Kidney epithelial cell (primary cell): ENCODE results near the gene RSPH9. TPM values are rescaled to one million over a fixed set of nuclear protein-coding genes. Genes with fewer than 3 reads are reported as not detected.

ENCODE experiments used
- DNase-seq: peaks from one replicate; pipeline ENCODE4 v3.0.0-alpha.2; 2010; ENCODE audit warnings: low read depth
- H3K27me3 ChIP-seq: 2 replicates; pipeline ENCODE4 v1.6.0; 2011; ENCODE audit warnings: low read length; ENCODE audit not compliant: control insufficient read depth, insufficient read depth
- H3K36me3 ChIP-seq: 2 replicates; pipeline ENCODE4 v1.5.1; 2011; ENCODE audit warnings: low read length; ENCODE audit not compliant: control insufficient read depth, insufficient read depth
- H3K4me3 ChIP-seq: 2 replicates; pipeline ENCODE4 v1.5.1; 2011; ENCODE audit warnings: low read depth, mild to moderate bottlenecking, control low read depth, low read length
- CTCF ChIP-seq: IDR thresholded peaks from 2 replicates; pipeline ENCODE4 v1.5.1; 2011; ENCODE audit warnings: mild to moderate bottlenecking, moderate library complexity, low read length, control low read depth, inconsistent platforms; ENCODE audit not compliant: insufficient read depth, poor library complexity, severe bottlenecking
- total RNA-seq: library from RNA; depleted of rRNA; stranded (reverse); fragments of >200 nt; gene quantifications from 2 replicates; pipeline ENCODE4 v1.2.3, GENCODE V29; 2015

Gene RSPH9
- total RNA-seq, 1 donor from 2014 or later: 0.08 TPM

- H3K36me3 ChIP-seq: no peaks in the 10 kb centered on the region
- no peak for TF ChIP-seq CTCF
- peaks cover 7% of the 10 kb centered on the region for H3K27me3 ChIP-seq
- no peak for DNase-seq
- H3K4me3 ChIP-seq: no peak overlapping the region
Observed at GRCh38 chr6:43707269-43707668, 62.4 kb downstream of the RSPH9 start.

GRCh38 chr6:43707767-43708166, 62.9 kb downstream of the RSPH9 start:
- TF ChIP-seq CTCF: no peak
- Histone ChIP-seq H3K36me3 (no peaks in the 10 kb centered on the region), H3K27me3 (peaks cover 7% of the 10 kb centered on the region), H3K4me3 (no peak overlapping the region)
- DNase-seq: no peak

GRCh38 chr6:43708860-43709653, 64.2 kb downstream of the RSPH9 start:
- no peak for TF ChIP-seq CTCF
- peaks cover 7% of the 10 kb centered on the region for H3K27me3 ChIP-seq
- H3K36me3 ChIP-seq: no peaks in the 10 kb centered on the region
- DNase-seq: peak; percentile 21
- H3K4me3 ChIP-seq: no peak overlapping the region

GRCh38 chr6:43709654-43710303, 64.9 kb downstream of the RSPH9 start:
- H3K27me3 ChIP-seq: peaks cover 9% of the 10 kb centered on the region

GRCh38 chr6:43710576-43710975, 65.7 kb downstream of the RSPH9 start:
- no peaks in the 10 kb centered on the region for H3K36me3 ChIP-seq
- no peak for DNase-seq
- H3K27me3 ChIP-seq: peaks cover 9% of the 10 kb centered on the region
- no peak overlapping the region for H3K4me3 ChIP-seq
- no peak for TF ChIP-seq CTCF

More at GRCh38 chr6:43709654-43710303, 64.9 kb downstream of the RSPH9 start:
- no peaks in the 10 kb centered on the region for H3K36me3 ChIP-seq
- no peak overlapping the region for H3K4me3 ChIP-seq
- no peak for DNase-seq
- no peak for TF ChIP-seq CTCF

- no peak overlapping the region for H3K4me3 ChIP-seq
- no peak for TF ChIP-seq CTCF
- no peaks in the 10 kb centered on the region for H3K36me3 ChIP-seq
- no peak for DNase-seq
- peaks cover 14% of the 10 kb centered on the region for H3K27me3 ChIP-seq
Observed at GRCh38 chr6:43712579-43712978, 67.7 kb downstream of the RSPH9 start.
